ENCODE data around the gene TRAPPC2L.

Gene TRAPPC2L

GRCh38 chr16:88862968-88863367 is 6.0 kb downstream of the TRAPPC2L start:
- DNase-seq = no peak

GRCh38 chr16:88863426-88863825 is 6.5 kb downstream of the TRAPPC2L start:
- DNase-seq = no peak

GRCh38 chr16:88864099-88864498 is 7.2 kb downstream of the TRAPPC2L start:
- DNase-seq = no peak

- no peak for DNase-seq
These were observed 7.6 kb downstream of the TRAPPC2L start for GRCh38 chr16:88864521-88864920.

- DNase-seq = no peak
These were observed 8.4 kb downstream of the TRAPPC2L start for GRCh38 chr16:88865310-88865709.

GRCh38 chr16:88865742-88866141 is 8.8 kb downstream of the TRAPPC2L start:
- no peak for DNase-seq

GRCh38 chr16:88866151-88866920 is 9.4 kb downstream of the TRAPPC2L start, which contains the start of gene PABPN1L:
PABPN1L (minus strand) TSS chr16:88866660; CDS start chr16:88866606, 54 bp downstream.
- DNase-seq = no peak

- DNase-seq = no peak
These were observed 10.8 kb downstream of the TRAPPC2L start for GRCh38 chr16:88867581-88868246.

GRCh38 chr16:88868974-88869672 is 12.2 kb downstream of the TRAPPC2L start:
- DNase-seq = no peak

- DNase-seq = no peak
These were observed 12.7 kb downstream of the TRAPPC2L start for GRCh38 chr16:88869673-88869980.

- no peak for DNase-seq
These were observed 13.9 kb downstream of the TRAPPC2L start for GRCh38 chr16:88870608-88871348.

GRCh38 chr16:88871349-88871702 is 14.4 kb downstream of the TRAPPC2L start:
- DNase-seq = no peak

- DNase-seq = no peak
These were observed 14.9 kb downstream of the TRAPPC2L start for GRCh38 chr16:88871730-88872416.

- no peak for DNase-seq
These were observed 15.9 kb downstream of the TRAPPC2L start for GRCh38 chr16:88872650-88873331.

GRCh38 chr16:88874938-88875599 is 18.1 kb downstream of the TRAPPC2L start:
- DNase-seq = no peak

- no peak for DNase-seq
These were observed 18.8 kb downstream of the TRAPPC2L start for GRCh38 chr16:88875703-88876234.

GRCh38 chr16:88876942-88877526 is 20.1 kb downstream of the TRAPPC2L start:
- DNase-seq = no peak

GRCh38 chr16:88877564-88878289 is 20.8 kb downstream of the TRAPPC2L start:
- no peak for DNase-seq

GRCh38 chr16:88878356-88878755 is 21.4 kb downstream of the TRAPPC2L start:
- no peak for DNase-seq
